ENCODE results near the gene CEMIP2. TPM values are rescaled to one million over a fixed set of nuclear protein-coding genes. Genes with fewer than 3 reads are reported as not detected.

Gene CEMIP2
- total RNA-seq, 3 donors from 2014 or later: 79.0 to 144 (median 81.2) TPM

GRCh38 chr9:71781391-71781790, 13.1 kb upstream of the CEMIP2 start:
- TF ChIP-seq POLR2AphosphoS5 (IDR thresholded peaks at IDR 0.05) (no peak), CTCF (IDR thresholded peaks at IDR 0.05) (no peak), POLR2A (IDR thresholded peaks at IDR 0.05) (no peak)
- no peak overlapping the region for H3K4me3 ChIP-seq
- H3K9me3 ChIP-seq: no peaks in the 10 kb centered on the region
- no peaks in the 10 kb centered on the region for H3K36me3 ChIP-seq
- intact Hi-C loops (cut with DNase I; ENCODE audit: low total_unique reads): loop anchor here (5.0 kb wide), 1 partner anchor 1249 kb away; no protein-coding TSS in a partner anchor
- no peak overlapping the region for H3K27ac ChIP-seq
- no peaks in the 10 kb centered on the region for H3K27me3 ChIP-seq
- no peak for DNase-seq (ENCODE audit: low spot score in 2 of 2)
- no peaks in the 10 kb centered on the region for H3K4me1 ChIP-seq

- TF ChIP-seq POLR2A (IDR thresholded peaks at IDR 0.05): no peak
- TF ChIP-seq CTCF (IDR thresholded peaks at IDR 0.05): no peak
- TF ChIP-seq POLR2AphosphoS5 (IDR thresholded peaks at IDR 0.05): no peak
- Histone ChIP-seq H3K4me1 (no peaks in the 10 kb centered on the region), H3K36me3 (no peaks in the 10 kb centered on the region), H3K9me3 (no peaks in the 10 kb centered on the region), H3K27ac (no peak overlapping the region), H3K27me3 (no peaks in the 10 kb centered on the region), H3K4me3 (no peak overlapping the region)
- DNase-seq (ENCODE audit: low spot score in 2 of 2): no peak
- intact Hi-C loops (cut with DNase I; ENCODE audit: low total_unique reads): loop anchor here (5.0 kb wide), 1 partner anchor 1249 kb away; no protein-coding TSS in a partner anchor
These were observed 12.6 kb upstream of the CEMIP2 start for GRCh38 chr9:71780953-71781352.

GRCh38 chr9:71778085-71778484, 9.8 kb upstream of the CEMIP2 start:
- no peak overlapping the region for H3K4me3 ChIP-seq
- H3K36me3 ChIP-seq: no peaks in the 10 kb centered on the region
- no peaks in the 10 kb centered on the region for H3K4me1 ChIP-seq
- no peaks in the 10 kb centered on the region for H3K9me3 ChIP-seq
- TF ChIP-seq POLR2AphosphoS5 (IDR thresholded peaks at IDR 0.05) (no peak), POLR2A (IDR thresholded peaks at IDR 0.05) (no peak), CTCF (IDR thresholded peaks at IDR 0.05) (no peak)
- no peaks in the 10 kb centered on the region for H3K27me3 ChIP-seq
- DNase-seq (ENCODE audit: low spot score in 2 of 2): no peak
- no peak overlapping the region for H3K27ac ChIP-seq
- intact Hi-C loops (cut with DNase I; ENCODE audit: low total_unique reads): no loop called here

GRCh38 chr9:71774920-71775319, 6.6 kb upstream of the CEMIP2 start:
- Histone ChIP-seq H3K27ac (no peak overlapping the region), H3K4me3 (no peak overlapping the region), H3K27me3 (no peaks in the 10 kb centered on the region), H3K36me3 (no peaks in the 10 kb centered on the region), H3K4me1 (no peaks in the 10 kb centered on the region), H3K9me3 (no peaks in the 10 kb centered on the region)
- TF ChIP-seq POLR2A (IDR thresholded peaks at IDR 0.05) (no peak), POLR2AphosphoS5 (IDR thresholded peaks at IDR 0.05) (no peak)
- DNase-seq (ENCODE audit: low spot score in 2 of 2): no peak
- intact Hi-C loops (cut with DNase I; ENCODE audit: low total_unique reads): no loop called here

GRCh38 chr9:71772726-71773125, 4.4 kb upstream of the CEMIP2 start:
- intact Hi-C loops (cut with DNase I; ENCODE audit: low total_unique reads): no loop called here

More at GRCh38 chr9:71772726-71773125, 4.4 kb upstream of the CEMIP2 start:
- DNase-seq (ENCODE audit: low spot score in 2 of 2): no peak
- H3K27me3 ChIP-seq: no peaks in the 10 kb centered on the region
- no peak for TF ChIP-seq POLR2A (IDR thresholded peaks at IDR 0.05)
- no peak for TF ChIP-seq CTCF (IDR thresholded peaks at IDR 0.05)
- no peak for TF ChIP-seq POLR2AphosphoS5 (IDR thresholded peaks at IDR 0.05)
- no peak overlapping the region for H3K4me3 ChIP-seq
- H3K27ac ChIP-seq: no peak overlapping the region
- no peaks in the 10 kb centered on the region for H3K4me1 ChIP-seq
- no peaks in the 10 kb centered on the region for H3K36me3 ChIP-seq
- no peaks in the 10 kb centered on the region for H3K9me3 ChIP-seq
